Glomerular visceral epithelial cell (primary cell): ENCODE results near the gene FBXL13.
"Not testable (repeated sequence)": the region's sequence is repeated elsewhere in the genome, so short reads cannot be mapped to it uniquely, and the experiment has no call there.

Experiments
- DNase-seq: peaks from one replicate; pipeline ENCODE4 v3.0.0-alpha.2; 2016; ENCODE audit errors: extremely low spot score

FBXL13 gene

GRCh38 chr7:103074519-103075336 lies at the start of gene FBXL13, which contains the start of gene ARMC10:
FBXL13 (minus strand) TSS chr7:103074796.
ARMC10 (plus strand) TSS chr7:103075140; CDS start chr7:103075273, 133 bp downstream.
- peak; percentile 87 for DNase-seq

- no peak for DNase-seq
Observed at GRCh38 chr7:103123529-103123928, 48.9 kb upstream of the FBXL13 start.

GRCh38 chr7:103121641-103122040 lies 47.0 kb upstream of the FBXL13 start:
- no peak for DNase-seq

- DNase-seq: no peak
Observed at GRCh38 chr7:103120362-103120761, 45.8 kb upstream of the FBXL13 start.

GRCh38 chr7:103119791-103120291 lies 45.2 kb upstream of the FBXL13 start:
- DNase-seq: no peak

- no peak for DNase-seq
Observed at GRCh38 chr7:103117465-103117864, 42.9 kb upstream of the FBXL13 start.

- no peak for DNase-seq
Observed at GRCh38 chr7:103116991-103117390, 42.4 kb upstream of the FBXL13 start.

- DNase-seq: no peak
Observed at GRCh38 chr7:103116511-103116910, 41.9 kb upstream of the FBXL13 start.

GRCh38 chr7:103115771-103116170 lies 41.2 kb upstream of the FBXL13 start:
- no peak for DNase-seq

GRCh38 chr7:103114576-103115008 lies 40.0 kb upstream of the FBXL13 start:
- DNase-seq: no peak

- peak; percentile 86 for DNase-seq
Observed at GRCh38 chr7:103113164-103113563, 38.6 kb upstream of the FBXL13 start.

GRCh38 chr7:103106703-103107070 lies 32.1 kb upstream of the FBXL13 start:
- DNase-seq: not testable (repeated sequence)

- no peak for DNase-seq
Observed at GRCh38 chr7:103106005-103106702, 31.6 kb upstream of the FBXL13 start.

- no peak for DNase-seq
Observed at GRCh38 chr7:103101543-103101942, 26.9 kb upstream of the FBXL13 start.

- DNase-seq: no peak
Observed at GRCh38 chr7:103100348-103100747, 25.8 kb upstream of the FBXL13 start.

GRCh38 chr7:103097041-103097440 lies 22.4 kb upstream of the FBXL13 start:
- no peak for DNase-seq

GRCh38 chr7:103095558-103095957 lies 21.0 kb upstream of the FBXL13 start:
- not testable (repeated sequence) for DNase-seq

- no peak for DNase-seq
Observed at GRCh38 chr7:103094102-103094501, 19.5 kb upstream of the FBXL13 start.

GRCh38 chr7:103093429-103093828 lies 18.8 kb upstream of the FBXL13 start:
- DNase-seq: no peak

GRCh38 chr7:103092321-103092720 lies 17.7 kb upstream of the FBXL13 start:
- not testable (repeated sequence) for DNase-seq

- DNase-seq: no peak
Observed at GRCh38 chr7:103083210-103083609, 8.6 kb upstream of the FBXL13 start.

GRCh38 chr7:103082497-103082896 lies 7.9 kb upstream of the FBXL13 start:
- no peak for DNase-seq

GRCh38 chr7:103080923-103081322 lies 6.3 kb upstream of the FBXL13 start:
- no peak for DNase-seq
